GM12892 (cell line): ENCODE measurements around the gene MCOLN2.
"Not testable (repeated sequence)": the region's sequence is repeated elsewhere in the genome, so short reads cannot be mapped to it uniquely, and the experiment has no call there.

Source experiments
- DNase-seq: peaks from one replicate; pipeline ENCODE4 v3.0.0; 2011; ENCODE audit not compliant: insufficient read length
- FAIRE-seq: peaks from 2 replicates; lab custom pipeline; 2011; peaks lifted over from hg19 to GRCh38; lab: Jason Lieb, UNC
- POLR2A ChIP-seq: IDR thresholded peaks from 2 replicates; pipeline ENCODE4 v1.6.1; 2011; ENCODE audit warnings: low read depth, low read length, control low read depth
- POLR2AphosphoS5 ChIP-seq: IDR thresholded peaks from 2 replicates; pipeline ENCODE4 v1.6.1; 2011; ENCODE audit warnings: low read depth, low read length, control low read depth
- TAF1 ChIP-seq: IDR thresholded peaks from 2 replicates; pipeline ENCODE4 v1.6.1; 2011; ENCODE audit warnings: low read depth, mild to moderate bottlenecking, control low read depth, low read length, borderline replicate concordance

Gene MCOLN2

DNA sequence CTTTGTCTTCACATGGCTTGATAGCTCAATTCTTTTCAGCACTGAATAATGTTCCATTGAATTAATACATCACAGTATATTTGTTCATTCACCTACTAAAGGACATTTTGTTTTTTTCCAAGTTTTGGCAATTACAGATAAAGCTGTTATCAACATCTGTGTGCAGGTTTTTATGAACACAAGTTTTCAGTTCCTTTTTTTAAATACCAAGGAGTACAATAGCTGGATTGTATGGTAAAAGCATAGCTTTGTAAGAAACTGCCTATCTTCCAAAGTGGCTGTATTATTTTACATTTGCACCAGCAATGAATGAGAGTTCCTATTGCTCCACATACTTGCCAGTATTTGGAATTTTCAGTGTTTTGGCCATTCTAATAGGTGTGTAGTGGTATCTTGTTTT lies 4.8 kb upstream of the MCOLN2 start:
- FAIRE-seq (peak; percentile 63), DNase-seq (no peak)
- TF ChIP-seq POLR2AphosphoS5: no peak
- TF ChIP-seq POLR2A: no peak

DNA sequence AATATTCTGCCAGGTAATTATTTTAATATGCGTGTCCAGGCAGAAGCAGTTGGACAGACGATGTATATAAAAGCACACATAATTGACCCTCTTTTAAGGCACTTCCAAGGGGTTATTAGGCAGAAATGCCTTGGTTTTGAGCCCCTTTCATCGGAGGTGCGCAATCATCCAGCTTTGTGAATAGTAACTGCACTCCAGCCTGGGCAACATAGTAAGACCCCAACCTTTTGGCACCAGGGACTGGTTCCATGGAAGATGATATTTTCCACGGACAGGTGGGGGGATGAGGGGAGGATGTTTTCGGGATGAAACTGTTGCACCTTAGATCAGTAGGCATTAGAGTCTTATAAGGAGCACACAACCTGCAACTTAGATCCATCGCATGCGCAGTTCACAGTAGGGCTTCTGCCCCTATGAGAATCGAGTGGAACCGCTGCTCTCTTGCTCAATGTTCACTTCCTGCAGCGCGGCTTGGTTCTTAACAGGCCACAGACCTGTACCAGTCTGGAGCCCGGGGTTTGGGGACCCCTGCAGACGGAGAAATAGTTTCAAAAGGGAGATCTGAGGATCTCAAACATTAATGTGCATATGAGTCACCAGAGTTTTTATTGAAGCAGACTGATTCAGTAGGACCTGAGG lies 1.8 kb upstream of the MCOLN2 start:
- FAIRE-seq: peak; percentile 90
- TF ChIP-seq POLR2A (peak; percentile 35; the same call in 1 of the 2 replicates), TAF1 (no peak)
- DNase-seq: peak; percentile 4

DNA sequence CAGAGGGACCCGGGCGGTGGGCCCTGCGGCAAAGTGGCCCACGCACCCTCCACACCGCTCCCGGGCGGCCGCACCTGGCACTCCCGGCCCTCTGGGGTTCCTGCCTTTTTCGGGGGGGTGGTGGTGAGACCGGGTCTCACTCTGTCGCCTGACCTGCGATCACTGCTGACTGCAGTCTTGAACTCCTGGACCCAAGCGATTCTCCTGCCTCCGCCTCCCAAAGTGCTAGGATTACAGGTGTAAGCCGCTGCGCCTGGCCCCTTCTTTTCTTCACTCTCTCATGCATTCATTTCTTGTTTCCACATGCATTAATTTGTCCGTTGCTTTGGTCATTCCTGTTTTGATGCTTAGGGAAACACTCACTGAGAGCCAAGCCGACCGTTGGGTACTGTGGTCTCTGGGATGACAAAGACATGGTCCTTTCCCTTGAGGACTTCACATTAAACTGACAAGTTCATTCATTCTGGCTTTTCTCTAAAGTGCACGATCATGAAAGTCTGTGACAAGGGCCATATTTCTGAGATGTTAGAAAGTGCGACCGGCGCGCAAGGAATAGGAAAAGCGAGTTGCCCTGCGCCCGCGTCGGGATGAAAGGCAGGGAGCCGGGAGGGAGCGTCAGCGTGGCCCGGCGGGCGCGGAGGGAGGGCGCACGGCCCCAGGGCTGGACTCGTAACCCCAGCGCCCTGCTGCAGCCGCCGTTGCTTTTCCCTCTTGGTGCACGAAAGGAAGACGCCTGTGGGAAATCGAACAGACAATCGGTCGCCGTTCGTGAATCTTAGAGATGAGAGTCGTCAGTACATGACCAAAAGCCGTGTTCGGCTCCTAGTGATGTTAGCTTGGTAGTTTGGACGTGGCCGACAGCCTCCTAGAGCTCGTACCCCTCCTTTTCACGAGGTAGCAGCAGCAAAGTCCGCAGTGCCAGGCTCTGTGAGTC lies 1.0 kb upstream of the MCOLN2 start:
- DNase-seq (peak; percentile 18), FAIRE-seq (peak; percentile 87)
- no peak; the same call in 1 of the 2 replicates for TF ChIP-seq POLR2A
- no peak for TF ChIP-seq TAF1
- no peak; the same call in 1 of the 2 replicates for TF ChIP-seq POLR2AphosphoS5

DNA sequence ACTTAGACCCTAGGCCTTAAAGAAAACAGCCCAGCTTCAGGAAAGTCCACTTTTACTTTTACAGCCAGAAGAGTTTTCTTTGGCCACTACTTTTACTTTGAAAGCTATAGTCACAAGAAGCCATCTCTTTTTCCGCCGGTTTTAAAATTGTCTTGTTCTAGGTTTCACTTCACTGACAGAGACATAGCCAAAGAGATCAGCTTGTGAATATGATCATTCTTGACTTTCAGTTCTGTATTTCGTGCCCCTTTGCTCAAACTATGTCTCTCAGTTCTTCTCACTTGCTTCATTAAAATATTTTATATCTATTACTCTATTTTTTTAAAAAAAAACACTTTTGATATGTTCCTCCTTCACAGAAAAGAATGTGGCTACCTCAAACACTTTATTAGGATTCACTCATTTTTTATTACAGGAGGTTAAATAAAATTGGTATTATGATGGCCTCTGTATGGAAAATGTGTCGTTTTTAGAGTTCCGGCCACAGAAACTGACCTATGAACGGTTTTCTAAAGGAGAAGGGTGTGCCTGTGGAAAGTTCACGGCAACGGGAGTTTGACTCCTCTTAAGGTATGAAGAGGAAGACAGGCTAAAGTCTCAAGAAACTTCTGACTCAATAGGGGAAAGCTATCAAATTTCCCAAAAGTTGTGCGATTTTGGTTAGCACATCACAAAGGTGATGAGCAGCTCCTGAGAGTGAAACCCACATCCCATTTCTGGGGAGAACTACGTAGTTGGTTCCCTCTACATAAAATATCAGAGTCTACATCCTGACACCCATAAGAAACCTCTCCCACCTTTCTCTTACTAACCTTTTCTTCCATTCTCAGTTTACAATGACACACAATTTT lies 1.2 kb downstream of the MCOLN2 start:
- DNase-seq: peak; percentile 21
- TF ChIP-seq POLR2A (peak; percentile 53; the same call in 1 of the 2 replicates), TAF1 (peak; percentile 41; the same call in 1 of the 2 replicates), POLR2AphosphoS5 (no peak; the same call in none of the 2 replicates)
- peak; percentile 94 for FAIRE-seq

DNA sequence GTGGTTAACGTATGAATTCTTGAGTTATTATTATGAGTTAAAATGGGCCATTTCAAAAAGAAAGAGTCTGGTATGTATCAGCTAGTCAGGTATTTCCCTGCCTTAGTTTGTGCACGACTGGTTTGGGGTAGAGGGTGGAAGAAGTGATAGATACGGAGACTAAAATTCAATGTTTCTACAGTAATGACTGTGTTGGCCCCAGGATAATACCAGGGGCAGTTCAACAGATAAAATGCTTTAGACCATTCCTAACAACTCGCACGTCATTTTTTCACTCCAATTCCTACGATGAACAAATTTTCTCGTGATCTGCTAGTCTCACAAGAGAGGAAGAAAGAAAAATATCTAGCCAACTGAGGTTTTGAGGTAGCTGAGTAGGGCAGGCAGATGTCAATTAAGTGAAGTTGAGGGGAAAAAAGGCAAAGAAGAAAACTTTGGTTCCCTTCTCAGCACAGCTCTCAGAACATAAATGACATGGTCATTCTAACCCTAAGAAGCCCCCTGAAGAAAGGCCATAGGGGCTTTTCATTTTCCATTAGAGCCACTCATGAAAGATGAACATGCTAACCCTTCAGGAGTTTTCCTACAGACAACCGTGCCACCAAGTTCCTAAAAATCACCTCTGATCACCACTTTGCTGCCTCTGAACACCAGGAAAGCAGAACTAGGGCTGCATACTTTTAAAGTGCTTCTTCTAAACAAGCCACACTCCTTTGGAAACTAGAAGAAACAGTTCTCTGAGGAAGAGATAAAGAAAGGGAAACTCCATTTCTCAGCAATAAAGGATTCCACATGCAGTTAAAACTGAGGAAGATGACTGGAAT lies 5.6 kb downstream of the MCOLN2 start:
- DNase-seq (peak; percentile 15), FAIRE-seq (peak; percentile 86)
- no peak for TF ChIP-seq POLR2AphosphoS5
- peak; percentile 53; the same call in 1 of the 2 replicates for TF ChIP-seq POLR2A
- TF ChIP-seq TAF1: no peak

DNA sequence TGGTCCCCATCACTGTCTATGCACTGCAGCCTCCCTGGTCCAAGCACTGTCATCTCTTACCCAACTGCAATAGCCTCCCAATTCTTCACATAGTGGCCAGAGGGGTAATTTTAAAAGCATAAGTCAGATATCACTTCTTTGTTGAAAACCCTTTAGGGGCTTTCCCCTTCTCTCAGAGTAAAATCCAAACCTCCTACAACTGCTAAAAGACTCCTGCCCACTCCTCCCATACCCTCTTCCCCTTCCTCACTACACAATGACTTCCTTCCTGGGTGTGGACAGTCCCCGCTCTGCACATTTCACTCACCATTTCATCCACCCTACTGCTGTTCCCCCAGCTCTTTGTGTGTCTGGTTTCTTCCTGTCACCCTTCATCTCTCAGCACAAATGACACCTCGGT lies 8.3 kb downstream of the MCOLN2 start:
- FAIRE-seq (peak; percentile 98), DNase-seq (peak; percentile 31)
- TF ChIP-seq TAF1: no peak
- TF ChIP-seq POLR2A: peak; percentile 50

DNA sequence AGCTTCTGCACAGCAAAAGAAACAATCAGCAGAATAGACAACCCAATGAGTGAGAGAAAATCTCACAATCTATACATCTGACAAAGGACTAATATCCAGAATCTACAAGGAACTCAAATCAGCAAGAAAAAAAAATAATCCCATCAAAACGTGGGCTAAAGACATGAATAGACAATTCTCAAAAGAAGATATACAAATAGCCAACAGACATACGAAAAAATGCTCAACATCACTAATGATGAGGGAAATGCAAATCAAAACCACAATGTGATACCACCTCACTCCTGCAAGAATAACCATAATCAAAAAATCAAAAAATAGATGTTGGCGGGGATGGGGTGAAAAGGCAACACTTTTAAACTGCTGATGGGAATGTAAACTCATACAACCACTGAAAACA lies 10.4 kb downstream of the MCOLN2 start:
- FAIRE-seq: peak; percentile 72
- DNase-seq: not testable (repeated sequence)

DNA sequence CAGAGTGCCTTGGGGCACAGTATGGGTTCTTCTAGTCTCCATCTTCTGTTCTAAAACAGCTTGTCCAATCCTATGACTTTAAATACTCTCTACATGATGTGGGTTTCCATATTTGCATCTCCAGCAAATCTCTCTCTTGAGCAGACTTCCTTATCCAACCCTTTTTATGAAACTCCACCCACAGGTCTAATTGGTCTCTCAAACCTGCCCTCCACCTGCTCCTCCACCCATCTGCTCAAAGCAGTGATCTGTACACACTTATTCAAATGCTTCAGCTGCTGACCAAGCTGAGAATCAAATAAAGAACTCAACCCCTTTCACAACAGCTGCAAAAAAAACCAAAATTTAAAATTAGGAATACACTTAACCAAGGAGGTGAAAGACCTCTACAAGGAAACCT lies 11.5 kb downstream of the MCOLN2 start:
- TF ChIP-seq POLR2AphosphoS5: no peak
- TF ChIP-seq TAF1: no peak
- TF ChIP-seq POLR2A: no peak
- peak; percentile 44 for FAIRE-seq
- no peak for DNase-seq

DNA sequence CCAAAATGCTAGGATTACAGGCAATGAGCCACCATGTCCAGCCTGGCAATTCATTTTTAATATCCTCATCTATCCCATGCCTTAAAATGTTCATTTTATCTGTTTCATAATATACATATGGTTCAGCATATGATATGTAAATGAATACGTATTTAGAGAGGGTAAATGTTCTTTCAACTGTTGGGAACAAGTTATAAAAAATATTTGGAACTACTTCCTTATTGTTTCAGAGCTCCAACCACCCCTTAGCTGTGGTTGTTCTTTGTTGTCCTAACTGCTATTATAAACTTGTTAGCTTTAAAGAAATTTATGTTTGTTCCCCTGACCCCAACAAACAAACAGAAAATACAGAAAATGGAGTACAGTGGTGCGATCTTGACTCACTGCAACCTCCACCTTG lies 14.5 kb downstream of the MCOLN2 start:
- DNase-seq (no peak), FAIRE-seq (no peak)
- no peak for TF ChIP-seq POLR2A

DNA sequence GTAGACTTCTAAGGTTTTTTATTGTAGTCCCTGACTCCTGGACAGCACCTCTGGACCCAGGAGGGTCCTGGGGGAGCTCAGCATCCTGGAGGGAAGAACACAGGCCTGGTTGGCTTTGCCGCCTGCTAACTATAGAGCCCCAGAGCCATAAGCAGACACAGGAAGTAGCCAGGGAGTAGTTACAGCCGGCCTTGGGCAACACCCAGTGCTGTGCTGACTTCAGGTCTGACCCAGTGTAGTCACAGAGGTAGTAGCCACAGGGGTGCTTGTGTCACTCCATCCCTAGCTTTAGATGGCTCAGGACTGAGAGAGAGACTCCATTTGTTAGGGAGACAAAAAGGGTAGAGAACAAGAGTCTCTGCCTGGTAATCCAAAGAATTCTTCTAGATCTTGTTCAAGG lies 21.9 kb downstream of the MCOLN2 start:
- TF ChIP-seq TAF1 (no peak), POLR2AphosphoS5 (no peak), POLR2A (no peak)
- no peak for FAIRE-seq
- DNase-seq: no peak
